ENCODE measurements around the gene NRAS. TPM values are rescaled to one million over a fixed set of nuclear protein-coding genes. Genes with fewer than 3 reads are reported as not detected.

The NRAS gene
- total RNA-seq, 2 donors from 2014 or later: 75.0 to 78.0 TPM

GRCh38 chr1:114737314-114737849 lies 20.8 kb upstream of the NRAS start:
- no peak for TF ChIP-seq CTCF (conservative IDR thresholded peaks at IDR 0.05)
- Mint-ChIP-seq H3K27me3 (ENCODE audit: insufficient read depth) (no peaks in the 10 kb centered on the region), H3K36me3 (ENCODE audit: low read depth) (peaks cover 79% of the 10 kb centered on the region), H3K4me3 (no peak overlapping the region), H3K9me3 (no peaks in the 10 kb centered on the region), H3K4me1 (peaks cover 3% of the 10 kb centered on the region), H3K27ac (peak overlapping the region; percentile 53)
- H3K27ac ChIP-seq (ENCODE audit: low read depth, low read length): no peak overlapping the region
- H3K9ac ChIP-seq (ENCODE audit: extremely low read depth, low read length, poor library complexity, severe bottlenecking): no peak overlapping the region
- peaks cover 91% of the 10 kb centered on the region for H3K36me3 ChIP-seq (ENCODE audit: control insufficient read depth, insufficient read depth, low read length)
- H3K9me3 ChIP-seq (ENCODE audit: control insufficient read depth, low read length): no peaks in the 10 kb centered on the region
- WGBS, 2 experiments (ENCODE audit: insufficient coverage in 1 of 2, insufficient read length in 1 of 2): 95% methylated on average over 4 to 6 of the region's 6 CpGs
- no peak overlapping the region for H3K4me3 ChIP-seq (ENCODE audit: low read length)
- DNase-seq: no peak
- H3K4me1 ChIP-seq (ENCODE audit: control insufficient read depth, insufficient read depth, low read length): no peaks in the 10 kb centered on the region
- no peaks in the 10 kb centered on the region for H3K27me3 ChIP-seq (ENCODE audit: control insufficient read depth, insufficient read depth, low read length, poor library complexity, severe bottlenecking)

- Histone ChIP-seq H3K27ac (ENCODE audit: low read depth, low read length) (no peak overlapping the region), H3K4me3 (ENCODE audit: low read length) (no peak overlapping the region), H3K36me3 (ENCODE audit: control insufficient read depth, insufficient read depth, low read length) (peaks cover 91% of the 10 kb centered on the region), H3K9me3 (ENCODE audit: control insufficient read depth, low read length) (no peaks in the 10 kb centered on the region), H3K27me3 (ENCODE audit: control insufficient read depth, insufficient read depth, low read length, poor library complexity, severe bottlenecking) (no peaks in the 10 kb centered on the region), H3K4me1 (ENCODE audit: control insufficient read depth, insufficient read depth, low read length) (no peaks in the 10 kb centered on the region), H3K9ac (ENCODE audit: extremely low read depth, low read length, poor library complexity, severe bottlenecking) (no peak overlapping the region)
- Mint-ChIP-seq H3K27ac (no peak overlapping the region), H3K9me3 (no peaks in the 10 kb centered on the region), H3K4me3 (no peak overlapping the region), H3K27me3 (ENCODE audit: insufficient read depth) (no peaks in the 10 kb centered on the region), H3K36me3 (ENCODE audit: low read depth) (peaks cover 85% of the 10 kb centered on the region), H3K4me1 (no peaks in the 10 kb centered on the region)
- 95 to 100% methylated on average over 1 of the region's 1 CpG for WGBS, 2 experiments (ENCODE audit: insufficient coverage in 1 of 2, insufficient read length in 1 of 2)
- no peak for DNase-seq
- no peak for TF ChIP-seq CTCF (conservative IDR thresholded peaks at IDR 0.05)
These were observed 18.9 kb upstream of the NRAS start for GRCh38 chr1:114735479-114735878.

DNA sequence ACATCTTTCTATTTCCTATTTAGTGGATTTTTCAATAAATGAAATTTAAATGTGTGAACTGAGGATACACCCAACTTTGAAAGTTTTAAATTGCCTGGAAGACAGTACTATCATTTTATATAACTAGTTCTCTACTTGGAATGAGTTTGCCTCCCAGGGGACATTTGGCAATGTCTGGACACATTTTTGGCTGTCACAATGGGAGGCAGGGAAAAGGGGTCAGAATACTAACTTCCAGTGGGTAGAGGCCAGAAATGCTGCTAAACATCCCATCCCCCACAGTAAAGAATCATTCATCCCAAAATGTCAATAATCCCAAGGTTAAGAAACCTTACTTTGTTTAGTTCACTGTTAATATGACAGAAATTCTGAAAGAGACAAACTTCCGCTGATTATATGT lies 13.2 kb upstream of the NRAS start:
- H3K27me3 ChIP-seq (ENCODE audit: control insufficient read depth, insufficient read depth, low read length, poor library complexity, severe bottlenecking): no peaks in the 10 kb centered on the region
- H3K27me3 Mint-ChIP-seq (ENCODE audit: insufficient read depth): no peaks in the 10 kb centered on the region
- no peak for DNase-seq
- H3K36me3 ChIP-seq (ENCODE audit: control insufficient read depth, insufficient read depth, low read length): peaks cover 98% of the 10 kb centered on the region
- H3K9me3 Mint-ChIP-seq: no peaks in the 10 kb centered on the region
- H3K4me1 Mint-ChIP-seq: peaks cover 2% of the 10 kb centered on the region
- no peak overlapping the region for H3K4me3 Mint-ChIP-seq
- WGBS, 2 experiments (ENCODE audit: insufficient coverage in 1 of 2, insufficient read length in 1 of 2): 100% methylated on average over 1 of the region's 1 CpG; no CpG with 5 or more reads in 1 of the 2 experiments
- TF ChIP-seq CTCF (conservative IDR thresholded peaks at IDR 0.05): no peak
- no peak overlapping the region for H3K27ac Mint-ChIP-seq
- H3K9me3 ChIP-seq (ENCODE audit: control insufficient read depth, low read length): no peaks in the 10 kb centered on the region
- no peaks in the 10 kb centered on the region for H3K4me1 ChIP-seq (ENCODE audit: control insufficient read depth, insufficient read depth, low read length)
- peaks cover 90% of the 10 kb centered on the region for H3K36me3 Mint-ChIP-seq (ENCODE audit: low read depth)
- H3K27ac ChIP-seq (ENCODE audit: low read depth, low read length): no peak overlapping the region
- no peak overlapping the region for H3K4me3 ChIP-seq (ENCODE audit: low read length)
- no peak overlapping the region for H3K9ac ChIP-seq (ENCODE audit: extremely low read depth, low read length, poor library complexity, severe bottlenecking)
